K562 (cell line): ENCODE measurements around the gene WDCP. TPM values are rescaled to one million over a fixed set of nuclear protein-coding genes. Genes with fewer than 3 reads are reported as not detected.

Experiments used
- ARHGAP35 ChIP-seq: fragments of 450-650 bp; IDR thresholded peaks from 2 replicates; pipeline ENCODE4 v1.6.1; 2018; ENCODE audit not compliant: partially characterized antibody
- BCLAF1 ChIP-seq, 2 experiments: fragments of 450-650 bp in 1 of 2; IDR thresholded peaks; 2 replicates each; pipeline ENCODE4 v1.6.1; 2011 to 2017; ENCODE audit warnings: low read depth in 2 of 2, antibody characterized with exemption in 1 of 2, borderline replicate concordance in 1 of 2, low read length in 1 of 2, mild to moderate bottlenecking in 1 of 2, mixed read lengths in 1 of 2; ENCODE audit not compliant: control insufficient read depth in 1 of 2
- BRF1 ChIP-seq: IDR thresholded peaks from 3 replicates; pipeline ENCODE4 v1.6.1; 2011; ENCODE audit warnings: borderline replicate concordance, mild to moderate bottlenecking; ENCODE audit not compliant: insufficient read length; ENCODE audit errors: extremely low read depth
- CHD1 ChIP-seq: fragments of 200-600 bp; sonication (generic); IDR thresholded peaks from one replicate; pipeline ENCODE4 v1.6.1; 2012; ENCODE audit warnings: mild to moderate bottlenecking, moderate library complexity, low read length, inconsistent platforms
- FOXP1 ChIP-seq: sonication (generic); formaldehyde crosslinking; IDR thresholded peaks from 2 replicates; pipeline ENCODE4 v1.8.0; 2022; ENCODE audit warnings: mild to moderate bottlenecking, missing genetic modification reagents
- KDM2B ChIP-seq: fragments of 250-450 bp; sonication (Bioruptor Pico); IDR thresholded peaks from 2 replicates; pipeline ENCODE4 v1.8.0; 2021; ENCODE audit warnings: mild to moderate bottlenecking, moderate library complexity
- KLF10 ChIP-seq: fragments of 250-450 bp; sonication (Bioruptor Pico); IDR thresholded peaks from 2 replicates; pipeline ENCODE4 v1.6.1; 2021; ENCODE audit warnings: matching md5 sums
- NONO ChIP-seq, 2 experiments: fragments of 200-400 bp in 1 of 2; fragments of 450-650 bp in 1 of 2; formaldehyde crosslinking in 1 of 2; IDR thresholded peaks; 2 replicates each; pipeline ENCODE4 v1.6.1; 2017; ENCODE audit warnings: low read depth in 2 of 2, mild to moderate bottlenecking in 2 of 2, moderate library complexity in 2 of 2, low read length in 1 of 2
- POLR2G ChIP-seq: fragments of 200-400 bp; formaldehyde crosslinking; IDR thresholded peaks from 2 replicates; pipeline ENCODE4 v1.6.1; 2017; ENCODE audit warnings: low read depth, mild to moderate bottlenecking, antibody characterized with exemption, low read length, moderate library complexity
- POU5F1 ChIP-seq: fragments of 150-350 bp; IDR thresholded peaks from 2 replicates; pipeline ENCODE4 v1.6.1; 2014; ENCODE audit warnings: borderline replicate concordance, low read length, low read depth, mild to moderate bottlenecking; ENCODE audit not compliant: partially characterized antibody
- RREB1 ChIP-seq: fragments of 250-450 bp; sonication (Bioruptor Pico); IDR thresholded peaks from 2 replicates; pipeline ENCODE4 v1.4.0; 2020
- SETDB1 ChIP-seq: IDR thresholded peaks from one replicate; pipeline ENCODE4 v1.6.1; 2012; ENCODE audit warnings: low read length, control low read depth, inconsistent platforms
- SIX5 ChIP-seq, 2 experiments: IDR thresholded peaks; 2 replicates each; pipeline ENCODE4 v1.6.1; 2011; ENCODE audit warnings: low read length in 2 of 2, borderline replicate concordance in 1 of 2, low read depth in 1 of 2, mild to moderate bottlenecking in 1 of 2, moderate library complexity in 1 of 2; ENCODE audit not compliant: insufficient read depth in 1 of 2
- SRF ChIP-seq, 2 experiments: fragments of 250-450, 450-650 bp in 1 of 2; sonication (Bioruptor Pico) in 1 of 2; sonication (generic) in 1 of 2; formaldehyde crosslinking; IDR thresholded peaks; 2 replicates each; pipeline versions ENCODE4 v1.5.0 to v1.5.1; 2020 to 2022; ENCODE audit warnings: mild to moderate bottlenecking in 1 of 2, missing genetic modification reagents in 1 of 2
- SRSF9 ChIP-seq: fragments of 200-400 bp; formaldehyde crosslinking; IDR thresholded peaks from 2 replicates; pipeline ENCODE4 v1.6.1; 2017; ENCODE audit warnings: low read depth, low read length, borderline replicate concordance
- TAF7 ChIP-seq: fragments of 450-650 bp; IDR thresholded peaks from 2 replicates; pipeline ENCODE4 v1.6.1; 2016; ENCODE audit warnings: missing genetic modification characterization, missing compliant biosample characterization
- ZNF41 ChIP-seq: fragments of 250-450 bp; sonication (Bioruptor Pico); conservative IDR thresholded peaks from 2 replicates; pipeline ENCODE4 v1.4.0; 2020; ENCODE audit warnings: mild to moderate bottlenecking
- polyA plus RNA-seq, 8 experiments: library from polyadenylated mRNA; depleted of rRNA in 4 of 8; stranded (reverse) in 5 of 8; unstranded in 3 of 8; fragments of >200 nt; fragmentation: Nextera tagmentation in 2 of 8; fragmentation: Illumina TruSeq in 1 of 8; extraction: Ambion mirVana in 2 of 8; extraction: Trizol in 1 of 8; gene quantifications; 2 replicates each; pipeline versions ENCODE4 v1.2.1 to v1.2.3, GENCODE V29; 2011 to 2014; ENCODE audit warnings: inconsistent platforms in 1 of 8, missing spikeins in 1 of 8
- total RNA-seq, 7 experiments: library from RNA; depleted of rRNA in 6 of 7; stranded (reverse); fragments of >200 nt in 6 of 7; fragmentation: Illumina TruSeq in 2 of 7; extraction: Trizol in 2 of 7; gene quantifications; 2 replicates each; pipeline versions ENCODE4 v1.2.1 to v1.2.3, GENCODE V29; 2011 to 2021; ENCODE audit warnings: low replicate concordance in 1 of 7

The WDCP gene
- total and polyA plus RNA-seq, 9 of the 15 experiments (the other 6 are each of a cell fraction or from before 2014, with no cell fraction given): 10.1 to 41.4 (median 21.8) TPM

GRCh38 chr2:24084386-24085199 lies 37.4 kb upstream of the WDCP start, which contains the start of gene TP53I3 (continued):
- TF ChIP-seq BCLAF1 (IDR thresholded peaks at IDR 0.05; ENCODE audit: borderline replicate concordance in 1 of 2, control insufficient read depth in 1 of 2, low read depth in 2 of 2, low read length in 1 of 2) (0 out of 4 replicates have a peak, but pooled peaks of 1 of the 2 experiments have one; percentile 58), SRF (CRISPR knock-in tag; IDR thresholded peaks at IDR 0.05) (0 out of 4 replicates have a peak, but pooled peaks of 1 of the 2 experiments have one; percentile 23), CHD1 (no peak), BRF1 (no peak), SRSF9 (no peak), ZNF41 (CRISPR knock-in tag) (no peak), FOXP1 (CRISPR knock-in tag) (no peak), RREB1 (CRISPR knock-in tag) (no peak; the same call in 1 of the 2 replicates), ARHGAP35 (no peak), POU5F1 (no peak), NONO (IDR thresholded peaks at IDR 0.05; ENCODE audit: low read depth in 2 of 2, low read length in 1 of 2) (peak; percentile 72 to 73; a peak in 2 of 4 replicates), SETDB1 (no peak), SIX5 (IDR thresholded peaks at IDR 0.05; ENCODE audit: borderline replicate concordance in 1 of 2, insufficient read depth in 1 of 2, low read depth in 1 of 2, low read length in 2 of 2) (peak in 1 of 2 experiments; percentile 15; a peak in 1 of 4 replicates), KDM2B (no peak), KLF10 (CRISPR knock-in tag) (no peak), POLR2G (peak; percentile 97), TAF7 (tag) (0 out of 2 replicates have a peak, but pooled peaks have one; percentile 42)
